Loucy (cell line): ENCODE results near the gene ATP5PB.

ENCODE experiments used
- H2AFZ ChIP-seq: fragments of 200-600 bp; sonication (generic); 2 replicates; pipeline ENCODE4 v1.6.0; 2016; ENCODE audit warnings: antibody characterized with exemption, mild to moderate bottlenecking, low read length, moderate library complexity
- H3F3A ChIP-seq: fragments of 200-600 bp; 2 replicates; pipeline ENCODE4 v1.6.0; 2016; ENCODE audit warnings: antibody characterized with exemption, low read depth, mild to moderate bottlenecking
- H3K27me3 ChIP-seq: fragments of 200-600 bp; sonication (generic); 2 replicates; pipeline ENCODE4 v1.6.1; 2014; ENCODE audit warnings: low read length, mild to moderate bottlenecking; ENCODE audit not compliant: insufficient read depth, poor library complexity, severe bottlenecking
- H3K36me3 ChIP-seq: fragments of 200-600 bp; sonication (generic); 2 replicates; pipeline ENCODE4 v1.6.1; 2016; ENCODE audit warnings: low read length; ENCODE audit not compliant: insufficient read depth
- H3K4me1 ChIP-seq: fragments of 200-600 bp; sonication (generic); 2 replicates; pipeline ENCODE4 v1.5.1; 2014; ENCODE audit warnings: low read length, mild to moderate bottlenecking; ENCODE audit not compliant: insufficient read depth, poor library complexity, severe bottlenecking
- H3K4me2 ChIP-seq: fragments of 200-600 bp; sonication (generic); 2 replicates; pipeline ENCODE4 v1.6.0; 2014; ENCODE audit warnings: antibody characterized with exemption, low read length, low read depth, mild to moderate bottlenecking; ENCODE audit not compliant: poor library complexity, severe bottlenecking
- H3K4me3 ChIP-seq: fragments of 200-600 bp; sonication (generic); 2 replicates; pipeline ENCODE4 v1.5.1; 2014; ENCODE audit warnings: low read length, mild to moderate bottlenecking, mixed read lengths; ENCODE audit not compliant: poor library complexity, severe bottlenecking
- H3K79me2 ChIP-seq: fragments of 200-600 bp; sonication (generic); 2 replicates; pipeline ENCODE4 v1.6.1; 2014; ENCODE audit warnings: low read length; ENCODE audit not compliant: insufficient read depth
- H3K9ac ChIP-seq: fragments of 200-600 bp; sonication (generic); 2 replicates; pipeline ENCODE4 v1.6.0; 2014; ENCODE audit warnings: mild to moderate bottlenecking, low read depth, low read length, moderate library complexity; ENCODE audit not compliant: poor library complexity, severe bottlenecking
- H3K9me2 ChIP-seq: fragments of 200-600 bp; sonication (generic); replicated peaks from 2 replicates; pipeline ENCODE4 v1.6.1; 2016; ENCODE audit warnings: low read depth, low read length, mixed read lengths
- H3K9me3 ChIP-seq: fragments of 200-600 bp; sonication (generic); 2 replicates; pipeline ENCODE4 v1.6.1; 2014; ENCODE audit warnings: mild to moderate bottlenecking, antibody characterized with exemption, low read length, low read depth; ENCODE audit not compliant: insufficient read depth
- H4K20me1 ChIP-seq: fragments of 200-600 bp; sonication (generic); 2 replicates; pipeline ENCODE4 v1.6.0; 2014; ENCODE audit warnings: antibody characterized with exemption, low read length, mild to moderate bottlenecking; ENCODE audit not compliant: insufficient read depth, poor library complexity, severe bottlenecking
- CTCF ChIP-seq: fragments of 200-600 bp; sonication (generic); conservative IDR thresholded peaks from 2 replicates; pipeline ENCODE4 v1.5.1; 2014; ENCODE audit warnings: mild to moderate bottlenecking, antibody characterized with exemption, low read length
- EZH2phosphoT487 ChIP-seq: fragments of 200-600 bp; IDR thresholded peaks from 2 replicates; pipeline ENCODE4 v1.6.1; 2018; ENCODE audit warnings: antibody characterized with exemption, mild to moderate bottlenecking, moderate library complexity, borderline replicate concordance

The ATP5PB gene

GRCh38 chr1:111501645-111502044, 52.4 kb downstream of the ATP5PB start:
- peaks cover 52% of the 10 kb centered on the region for H3K4me1 ChIP-seq
- peak overlapping the region; percentile 11 for H3K4me2 ChIP-seq
- H3K9me2 ChIP-seq: no peaks in the 10 kb centered on the region
- H2AFZ ChIP-seq: no peak overlapping the region
- H4K20me1 ChIP-seq: no peaks in the 10 kb centered on the region
- no peak overlapping the region for H3K9ac ChIP-seq
- no peak for TF ChIP-seq EZH2phosphoT487
- no peak for TF ChIP-seq CTCF
- H3K79me2 ChIP-seq: no peaks in the 10 kb centered on the region
- no peaks in the 10 kb centered on the region for H3K9me3 ChIP-seq
- no peak overlapping the region for H3K4me3 ChIP-seq
- H3K27me3 ChIP-seq: no peaks in the 10 kb centered on the region
- no peaks in the 10 kb centered on the region for H3K36me3 ChIP-seq
- peaks cover 6% of the 10 kb centered on the region; the same call in 1 of the 2 replicates for H3F3A ChIP-seq

DNA sequence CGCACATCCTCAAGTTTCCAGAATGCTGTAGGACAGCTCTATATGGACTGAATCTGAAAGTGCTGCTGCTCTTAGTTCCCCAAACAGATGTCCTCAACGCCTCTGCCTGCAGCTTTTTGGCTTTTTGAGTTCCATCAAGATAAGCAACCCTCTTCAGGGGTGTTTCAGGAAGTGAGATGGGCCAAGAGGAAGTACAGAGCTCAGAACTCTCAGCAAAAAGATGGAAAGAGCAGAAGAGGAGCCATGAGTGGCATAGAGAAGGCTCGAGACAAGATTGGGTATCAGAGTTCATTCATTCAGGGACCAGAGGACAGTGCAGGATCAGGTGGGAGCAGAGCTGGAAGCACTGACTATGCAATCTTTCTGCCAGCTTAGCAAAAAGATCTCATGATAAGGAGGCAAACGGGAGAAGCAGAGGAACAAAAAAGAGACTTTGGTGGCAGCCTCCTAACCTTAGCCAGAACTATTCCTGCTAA, 54.4 kb downstream of the ATP5PB start, which contains the start of the genes ADORA3 and TMIGD3:
Gene ADORA3, minus strand, starts transcription at position 49 of the 476 bp plus-strand sequence. CDS start 279 bp downstream, outside the sequence.
Gene TMIGD3, minus strand, starts transcription at position 49 of the 476 bp plus-strand sequence. CDS start 279 bp downstream, outside the sequence.
- H3K4me2 ChIP-seq: peak within 1 kb of the TSS; percentile 63
- no peaks in the 10 kb centered on the region for H3K9me2 ChIP-seq
- peak within 1 kb of the TSS; percentile 3 for H3K4me3 ChIP-seq
- no peaks in the 10 kb centered on the region for H3K27me3 ChIP-seq
- H3K4me1 ChIP-seq: peaks cover 64% of the 10 kb centered on the region
- H3K79me2 ChIP-seq: no peaks in the 10 kb centered on the region
- no peaks in the 10 kb centered on the region for H4K20me1 ChIP-seq
- H3K36me3 ChIP-seq: no peaks in the 10 kb centered on the region
- peak within 1 kb of the TSS; percentile 29 for H3K9ac ChIP-seq
- H2AFZ ChIP-seq: peak within 1 kb of the TSS; percentile 57
- H3F3A ChIP-seq: peaks cover 16% of the 10 kb centered on the region
- TF ChIP-seq CTCF (no peak), EZH2phosphoT487 (no peak)
- H3K9me3 ChIP-seq: no peaks in the 10 kb centered on the region

DNA sequence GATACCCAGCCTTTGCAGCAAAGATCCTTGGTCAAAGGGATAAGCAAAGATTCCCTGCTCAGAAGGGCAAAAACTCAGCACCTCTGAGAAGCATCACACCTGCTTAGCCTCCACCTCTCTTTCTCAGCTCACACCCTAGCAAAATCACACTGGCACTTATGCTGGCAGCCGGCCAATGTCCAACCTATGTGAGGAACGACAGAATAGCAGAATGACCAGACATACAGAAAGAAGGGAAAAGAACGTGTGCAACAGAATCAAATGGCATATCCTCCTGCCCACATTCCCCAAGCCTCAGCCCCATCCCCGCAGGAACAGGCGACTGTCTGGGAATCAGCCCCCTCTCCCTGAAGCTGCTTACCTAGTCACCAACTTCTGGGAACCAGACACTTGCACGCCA, 54.8 kb downstream of the ATP5PB start:
- no peaks in the 10 kb centered on the region for H3K36me3 ChIP-seq
- no peaks in the 10 kb centered on the region for H3K27me3 ChIP-seq
- peak overlapping the region; percentile 3 for H3K4me3 ChIP-seq
- H3K4me2 ChIP-seq: peak overlapping the region; percentile 63
- H3K79me2 ChIP-seq: no peaks in the 10 kb centered on the region
- peaks cover 65% of the 10 kb centered on the region for H3K4me1 ChIP-seq
- H3K9ac ChIP-seq: peak overlapping the region; percentile 29
- TF ChIP-seq CTCF (no peak), EZH2phosphoT487 (no peak)
- no peaks in the 10 kb centered on the region for H3K9me2 ChIP-seq
- H3K9me3 ChIP-seq: no peaks in the 10 kb centered on the region
- H2AFZ ChIP-seq: no peak overlapping the region
- peaks cover 16% of the 10 kb centered on the region for H3F3A ChIP-seq
- no peaks in the 10 kb centered on the region for H4K20me1 ChIP-seq
